ENCODE measurements around the gene GALNT9.
"Not testable (repeated sequence)": the region's sequence is repeated elsewhere in the genome, so short reads cannot be mapped to it uniquely, and the experiment has no call there.

The GALNT9 gene

DNA sequence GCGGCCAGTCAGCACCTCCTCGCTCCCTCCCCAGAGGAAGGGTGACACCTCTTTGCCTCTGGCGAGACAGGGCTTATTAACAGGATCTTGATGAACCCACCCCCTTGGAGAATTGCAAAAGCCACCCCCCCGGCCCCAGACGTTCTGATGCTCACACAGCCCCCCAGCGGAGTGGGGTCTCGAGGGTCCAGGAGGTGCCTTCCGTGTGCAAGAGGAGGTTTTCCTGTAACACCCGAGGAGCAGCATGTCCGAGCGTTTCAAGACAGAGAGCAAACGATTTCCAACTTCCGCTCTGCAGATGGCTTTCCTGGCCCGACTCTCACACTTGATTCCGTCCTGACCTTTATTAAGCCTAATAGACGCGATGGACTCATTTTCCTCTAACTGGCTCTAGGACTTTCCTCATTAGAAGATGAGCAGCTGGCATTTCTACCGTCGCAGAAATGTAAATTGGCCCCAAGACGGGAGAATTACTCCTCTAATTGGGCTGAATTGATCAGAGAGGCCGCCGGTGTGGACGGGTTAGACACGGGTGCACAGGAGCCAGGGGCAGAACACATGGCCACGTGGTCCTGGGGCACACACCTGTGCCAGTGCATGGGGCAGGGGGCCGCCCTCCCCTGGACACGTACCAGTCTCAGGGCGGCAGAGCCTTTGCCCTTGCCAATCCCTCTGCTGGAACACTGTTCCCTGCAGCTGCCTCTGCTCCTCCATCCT lies 100.8 kb downstream of the GALNT9 start:
- no peak for DNase-seq

GRCh38 chr12:132227782-132228475 lies 101.5 kb downstream of the GALNT9 start:
- no peak for DNase-seq

DNA sequence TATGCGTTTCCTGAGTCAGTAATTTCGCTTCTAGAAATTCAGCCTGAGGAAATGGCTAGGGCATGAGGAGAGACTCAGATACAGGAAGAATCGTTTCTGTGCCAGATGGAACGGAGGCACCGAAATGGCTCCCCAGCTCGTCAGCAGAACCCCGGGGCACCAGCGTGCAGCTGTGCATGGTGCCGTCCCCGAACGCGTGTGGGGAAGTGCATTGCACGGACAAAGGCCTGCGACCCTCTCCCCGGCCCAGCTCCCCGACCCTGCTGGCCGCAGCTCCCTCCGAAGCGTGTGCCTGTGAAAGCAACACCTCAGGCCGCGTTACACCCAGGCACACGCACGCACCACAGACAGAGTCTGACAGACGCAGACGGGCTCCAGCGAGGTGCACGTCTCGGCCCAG lies 102.3 kb downstream of the GALNT9 start:
- DNase-seq = no peak

- DNase-seq = no peak
Observed at GRCh38 chr12:132226604-132227003, 102.8 kb downstream of the GALNT9 start.

- no peak for DNase-seq
Observed at GRCh38 chr12:132225214-132225613, 104.2 kb downstream of the GALNT9 start.

- DNase-seq = no peak
Observed at GRCh38 chr12:132224484-132224883, 104.9 kb downstream of the GALNT9 start.

GRCh38 chr12:132222808-132223173 lies 106.6 kb downstream of the GALNT9 start:
- DNase-seq = no peak

DNA sequence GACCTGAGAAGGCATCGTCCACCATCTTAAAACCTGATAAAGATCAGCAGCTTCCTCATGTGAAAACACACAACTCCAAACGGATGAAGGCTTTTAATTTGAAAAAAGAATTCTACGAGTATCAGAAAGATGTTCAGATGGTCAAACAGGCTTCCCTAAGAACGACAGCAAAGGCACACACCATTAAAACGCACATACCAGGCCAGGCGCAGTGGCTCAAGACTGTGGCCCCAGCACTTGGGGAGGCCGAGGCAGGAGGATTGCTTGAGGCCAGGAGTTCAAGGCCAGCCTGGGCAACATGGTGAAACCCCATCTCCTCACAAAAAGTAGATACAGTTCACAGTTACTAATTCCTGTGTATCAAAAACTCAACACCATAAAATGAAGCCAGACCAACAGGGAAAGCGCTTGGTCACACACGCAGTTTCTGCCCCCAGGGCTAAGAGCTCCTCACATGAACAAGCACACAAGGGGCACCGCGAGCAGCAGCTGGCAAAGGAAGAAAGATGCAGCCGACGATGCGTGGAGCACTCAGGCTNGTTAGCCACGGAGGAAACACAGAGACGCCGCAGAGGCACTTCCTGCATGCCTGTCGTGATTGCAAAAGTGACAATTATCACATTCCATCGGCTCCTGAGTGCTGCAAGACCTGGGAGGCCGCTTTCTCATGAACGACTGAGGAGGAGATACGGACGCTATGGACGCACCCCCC lies 107.1 kb downstream of the GALNT9 start:
- no peak for DNase-seq

DNA sequence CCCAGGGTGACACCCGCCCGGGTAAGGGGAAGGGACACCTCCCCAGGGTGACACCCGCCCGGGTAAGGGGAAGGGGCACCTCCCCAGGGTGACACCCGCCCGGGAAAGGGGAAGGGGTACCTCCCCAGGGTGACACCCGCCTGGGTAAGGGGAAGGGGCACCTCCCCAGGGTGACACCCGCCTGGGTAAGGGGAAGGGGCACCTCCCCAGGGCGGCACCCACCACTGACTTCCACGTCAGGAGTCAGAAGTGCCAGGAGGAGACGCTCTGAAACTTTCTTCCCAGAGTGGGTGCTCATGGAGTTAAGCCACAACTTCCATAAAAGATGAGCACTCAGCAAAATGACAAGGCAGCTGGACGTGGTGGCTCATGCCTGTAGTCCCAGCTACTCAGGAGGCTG lies 109.6 kb downstream of the GALNT9 start:
- DNase-seq = not testable (repeated sequence)

GRCh38 chr12:132219323-132219722 lies 110.1 kb downstream of the GALNT9 start:
- no peak for DNase-seq

DNA sequence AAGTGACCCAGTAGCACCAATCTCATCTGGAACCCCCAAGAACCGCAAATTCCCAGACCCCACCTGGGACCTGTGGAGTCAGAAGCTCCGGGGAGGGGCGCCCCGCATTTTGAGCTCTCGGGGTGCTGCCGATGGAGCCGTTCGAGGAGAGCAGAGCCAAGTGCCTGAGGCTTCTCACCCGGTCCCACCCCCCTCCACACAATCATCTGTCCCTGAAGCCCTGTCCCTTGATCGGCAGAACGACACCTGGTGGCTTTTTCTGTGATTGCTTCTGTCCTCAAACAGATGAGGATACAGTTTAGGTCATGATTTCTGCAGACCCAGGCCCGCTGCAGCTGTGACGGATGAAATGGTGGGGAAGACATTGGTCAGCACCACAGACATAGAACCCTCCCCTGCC lies 110.5 kb downstream of the GALNT9 start:
- no peak for DNase-seq

- DNase-seq = no peak
Observed at GRCh38 chr12:132218527-132218875, 110.9 kb downstream of the GALNT9 start.

GRCh38 chr12:132217800-132218526 lies 111.4 kb downstream of the GALNT9 start:
- DNase-seq = no peak

GRCh38 chr12:132217371-132217770 lies 112.0 kb downstream of the GALNT9 start:
- no peak for DNase-seq

DNA sequence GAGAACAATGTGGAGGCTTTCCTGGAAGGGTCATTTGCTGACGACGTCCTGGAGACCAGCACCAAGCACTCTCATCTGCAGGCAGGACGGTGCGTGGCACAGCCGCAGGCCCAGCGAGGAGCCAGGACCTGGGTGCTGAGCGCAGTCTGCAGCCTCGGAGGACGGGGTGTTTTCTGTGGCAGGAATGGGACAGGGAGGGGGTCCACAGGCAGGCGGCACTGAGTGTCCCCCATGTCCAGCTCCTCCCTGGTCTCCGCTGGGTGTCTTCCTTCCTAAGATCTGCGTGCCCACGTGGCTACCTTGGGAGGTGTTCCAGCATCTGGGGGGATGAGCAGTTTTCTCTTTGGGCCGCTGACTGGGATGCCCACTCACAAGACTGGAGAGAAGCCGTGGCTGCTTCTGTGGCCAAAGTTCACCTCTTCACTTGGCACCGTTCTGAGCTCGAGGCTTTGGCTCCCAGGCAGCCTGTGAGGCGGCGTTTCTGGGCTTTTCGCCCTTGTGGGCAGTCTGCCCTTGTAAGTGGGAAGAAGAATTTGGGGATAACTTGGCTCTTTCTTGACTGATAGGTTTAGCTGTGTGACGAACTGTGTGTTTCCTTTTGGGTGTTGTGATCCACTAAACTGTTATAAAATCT lies 112.9 kb downstream of the GALNT9 start:
- no peak for DNase-seq

DNA sequence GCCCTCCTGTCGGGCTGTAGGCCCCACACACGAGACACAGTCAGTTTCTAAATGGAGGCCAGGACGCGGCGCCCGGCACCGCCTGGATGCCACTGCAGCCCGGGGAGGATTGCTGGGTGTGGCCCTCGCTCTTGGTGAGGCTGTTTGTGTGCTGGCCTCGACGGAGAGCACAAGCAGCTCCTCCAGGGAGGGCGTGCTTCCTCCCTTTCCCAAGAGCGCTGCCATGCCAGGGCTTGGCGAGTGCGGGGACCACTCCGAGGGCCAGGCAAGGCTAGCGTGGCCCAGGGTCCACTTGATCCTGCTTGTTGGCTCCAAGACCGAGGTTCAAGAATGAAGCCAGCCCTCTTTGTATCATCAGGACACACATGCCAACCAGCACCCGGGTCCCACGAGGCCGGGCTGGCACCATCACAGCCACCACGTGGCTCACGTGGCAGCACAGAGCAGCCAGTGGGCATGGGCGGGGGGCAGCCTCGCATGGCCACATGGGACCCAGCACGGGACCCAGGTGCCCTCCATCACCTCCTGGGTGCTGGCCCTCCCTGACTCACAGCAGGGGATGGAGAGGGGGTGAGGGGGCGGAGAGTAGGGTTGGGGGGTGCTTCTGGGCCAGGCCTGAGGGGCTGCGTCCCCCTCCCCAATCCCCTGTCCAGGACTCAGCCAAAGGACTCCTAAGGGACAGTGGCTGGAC lies 113.9 kb downstream of the GALNT9 start:
- no peak for DNase-seq

DNA sequence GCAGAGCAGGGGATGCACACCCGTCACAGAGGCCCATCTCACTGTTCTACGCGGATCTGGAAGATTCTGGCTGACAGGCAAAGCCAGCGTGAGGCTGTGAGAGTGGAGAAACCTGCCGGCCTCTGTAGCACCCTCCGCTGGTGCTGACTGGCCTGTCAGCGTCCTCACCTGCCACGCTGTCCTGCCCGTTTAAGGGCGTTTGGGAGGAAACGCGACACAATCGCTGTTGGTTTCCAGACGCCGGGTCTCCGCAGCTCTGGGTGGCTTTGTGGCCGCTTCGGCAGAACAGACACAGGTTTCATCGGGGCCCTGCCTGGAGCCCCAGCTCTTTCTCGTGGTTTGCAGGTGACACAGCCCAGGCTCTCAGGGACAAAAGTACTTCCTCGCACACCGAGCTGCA lies 114.5 kb downstream of the GALNT9 start:
- no peak for DNase-seq

GRCh38 chr12:132214161-132214476 lies 115.3 kb downstream of the GALNT9 start:
- DNase-seq = no peak

- DNase-seq = no peak
Observed at GRCh38 chr12:132213359-132214160, 115.8 kb downstream of the GALNT9 start.

DNA sequence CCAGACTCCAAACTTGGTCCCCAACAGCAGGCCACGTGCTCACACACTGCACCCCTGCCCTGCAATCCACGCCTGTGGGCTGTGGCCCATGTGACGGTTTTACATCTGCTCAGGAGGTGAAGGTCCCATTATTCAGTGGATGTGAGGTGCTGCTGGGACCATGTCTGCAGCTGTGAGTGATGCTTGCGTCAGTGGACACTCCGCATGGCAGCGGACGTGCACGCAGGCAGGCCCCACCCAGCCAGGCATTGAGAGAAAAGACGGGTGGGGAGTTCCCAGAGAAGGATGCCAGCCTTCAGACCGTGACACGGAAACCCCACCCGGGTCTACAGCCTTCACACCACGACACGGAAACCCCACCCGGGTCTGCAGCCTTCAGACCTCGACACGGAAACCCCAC lies 117.6 kb downstream of the GALNT9 start:
- peak; percentile 44 for DNase-seq

DNA sequence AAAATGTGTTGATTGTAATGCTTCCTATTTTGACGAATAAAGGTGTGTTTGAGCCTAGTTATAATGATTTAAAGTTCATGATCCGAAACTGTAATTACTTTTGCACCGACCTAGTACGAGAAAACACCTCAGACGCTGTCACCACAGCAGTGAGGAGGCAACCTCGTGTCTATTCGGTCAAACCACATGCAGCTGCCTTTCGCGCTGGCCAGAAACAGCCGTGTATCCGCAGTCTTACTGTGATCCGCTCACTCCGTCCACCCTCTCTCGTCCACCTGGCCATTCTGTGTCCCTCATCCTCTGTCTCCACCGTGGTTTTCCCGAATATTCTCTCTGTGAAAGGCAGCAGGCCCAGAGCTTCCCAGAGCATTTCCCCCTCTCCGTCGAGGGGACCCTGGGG lies 118.1 kb downstream of the GALNT9 start:
- no peak for DNase-seq
